HG03175 (cell line): Measurements from ENCODE around the gene DNAJC16.
"Not testable (repeated sequence)": the region's sequence is repeated elsewhere in the genome, so short reads cannot be mapped to it uniquely, and the experiment has no call there.

Experiments
- ATAC-seq: cut with Tn5 transposase; IDR thresholded peaks from one replicate; pipeline ENCODE4 v1.9.1; 2021; ENCODE audit warnings: mild to moderate bottlenecking, moderate library complexity; ENCODE audit not compliant: unreplicated experiment

Gene DNAJC16

DNA sequence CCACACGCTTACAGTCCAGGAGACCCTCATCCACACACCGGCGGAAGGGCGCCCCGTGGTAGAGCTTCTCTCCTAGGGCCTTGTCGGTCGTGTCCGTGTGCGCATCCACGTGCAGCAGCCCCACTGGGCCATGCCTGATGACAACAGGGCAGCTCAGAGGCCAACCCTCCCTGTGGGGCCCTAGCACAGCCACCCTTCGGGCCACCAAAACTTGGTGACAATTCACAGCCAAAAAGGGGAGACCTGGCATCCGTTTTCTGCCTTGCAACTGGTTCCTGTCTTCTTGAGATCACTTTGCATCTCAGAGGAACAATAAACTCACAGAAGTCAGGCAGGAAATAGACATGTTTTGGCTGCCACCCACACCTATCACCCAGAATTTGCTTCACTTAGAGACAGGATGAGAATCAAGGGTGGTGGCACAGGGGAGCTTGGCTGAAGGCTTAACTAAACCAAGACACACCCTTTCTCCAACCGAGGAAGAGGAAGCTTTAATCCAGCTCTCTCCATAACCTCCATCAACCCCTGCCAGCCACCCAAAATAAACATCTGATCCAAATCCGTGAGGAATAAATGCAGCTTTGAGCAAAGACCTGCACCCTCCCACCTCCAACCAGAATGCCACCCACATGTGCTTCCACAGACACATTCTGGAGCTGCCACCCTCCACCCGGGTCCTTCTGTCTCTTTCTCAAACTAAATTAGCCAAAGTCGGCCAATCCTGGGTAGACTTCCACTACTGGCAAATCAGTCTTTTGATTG is 52.5 kb downstream of the DNAJC16 start:
- ATAC-seq: no peak

- no peak for ATAC-seq
Measured at GRCh38 chr1:15579683-15580047, 53.0 kb downstream of the DNAJC16 start.

- ATAC-seq: no peak
Measured at GRCh38 chr1:15583016-15583706, 56.5 kb downstream of the DNAJC16 start.

DNA sequence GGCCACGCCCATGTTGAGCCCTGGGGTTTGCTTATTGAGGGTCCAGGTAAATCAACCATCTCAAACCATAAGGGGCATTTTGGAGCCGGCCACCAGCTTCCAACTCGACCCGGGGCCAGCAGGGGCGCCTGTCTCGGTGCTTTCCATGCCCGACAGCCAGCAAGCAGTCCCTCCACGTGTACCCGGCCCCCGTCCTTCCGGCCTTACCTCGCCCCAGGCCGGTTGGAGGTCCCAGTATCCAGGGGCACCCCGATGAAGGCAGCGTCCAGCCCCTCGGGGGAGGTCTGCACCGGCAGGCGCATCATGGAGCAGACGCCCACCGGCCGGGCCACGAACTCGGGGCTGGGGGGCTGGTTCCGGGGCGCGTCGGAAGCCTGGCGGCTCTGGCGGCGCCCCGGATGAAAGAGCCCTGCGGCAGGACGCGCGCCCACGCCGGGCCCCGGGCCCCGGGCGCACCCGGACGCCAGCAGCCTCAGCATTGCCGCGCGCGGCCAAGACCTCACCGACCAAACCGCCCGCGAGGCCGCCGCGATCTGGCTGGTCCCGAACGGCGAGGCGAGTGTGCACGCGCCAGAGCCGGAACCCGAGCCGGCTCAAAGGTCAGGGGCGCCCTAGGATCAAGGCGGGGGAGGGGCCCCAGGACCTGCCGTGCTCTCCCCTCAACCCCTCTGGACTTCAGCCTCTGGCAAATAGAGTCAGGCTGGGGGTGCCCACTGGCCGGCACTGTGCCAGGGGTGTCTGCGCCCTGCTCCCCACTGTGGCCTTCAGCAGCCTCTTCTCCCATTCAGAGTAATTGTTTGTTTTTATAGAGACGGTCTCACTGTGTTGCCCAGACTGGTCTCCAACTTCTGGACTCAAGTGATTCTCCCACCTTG is 58.1 kb downstream of the DNAJC16 start, which contains the start of gene AGMAT:
Gene AGMAT (minus strand): TSS at position 563 of the 875 bp plus-strand sequence. CDS start 84 bp downstream, at position 479.
- peak; percentile 63 for ATAC-seq

- ATAC-seq: no peak
Measured at GRCh38 chr1:15592285-15592684, 65.6 kb downstream of the DNAJC16 start.

GRCh38 chr1:15595809-15596617 is 69.4 kb downstream of the DNAJC16 start:
- peak; percentile 64 for ATAC-seq

GRCh38 chr1:15598436-15598835 is 71.8 kb downstream of the DNAJC16 start:
- ATAC-seq: no peak

- ATAC-seq: peak; percentile 95
Measured at GRCh38 chr1:15603050-15603965, 76.7 kb downstream of the DNAJC16 start.

DNA sequence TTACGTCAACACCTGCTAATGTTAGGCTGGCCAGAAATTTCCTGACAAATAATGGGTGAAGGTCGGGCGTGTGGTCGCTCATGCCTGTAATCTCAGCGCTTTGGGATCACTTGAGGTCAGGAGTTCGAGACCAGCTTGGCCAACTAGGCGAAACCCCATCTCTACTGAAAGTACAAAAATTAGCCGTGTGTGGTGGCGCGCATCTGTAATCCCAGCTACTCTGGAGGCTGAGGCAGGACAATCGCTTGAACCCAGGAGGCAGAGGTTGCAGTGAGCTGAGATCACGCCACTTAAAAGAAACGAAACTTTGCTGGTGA is 77.3 kb downstream of the DNAJC16 start:
- not testable (repeated sequence) for ATAC-seq

GRCh38 chr1:15604400-15604799 is 77.8 kb downstream of the DNAJC16 start:
- not testable (repeated sequence) for ATAC-seq

- no peak for ATAC-seq
Measured at GRCh38 chr1:15605398-15606383, 79.0 kb downstream of the DNAJC16 start.

DNA sequence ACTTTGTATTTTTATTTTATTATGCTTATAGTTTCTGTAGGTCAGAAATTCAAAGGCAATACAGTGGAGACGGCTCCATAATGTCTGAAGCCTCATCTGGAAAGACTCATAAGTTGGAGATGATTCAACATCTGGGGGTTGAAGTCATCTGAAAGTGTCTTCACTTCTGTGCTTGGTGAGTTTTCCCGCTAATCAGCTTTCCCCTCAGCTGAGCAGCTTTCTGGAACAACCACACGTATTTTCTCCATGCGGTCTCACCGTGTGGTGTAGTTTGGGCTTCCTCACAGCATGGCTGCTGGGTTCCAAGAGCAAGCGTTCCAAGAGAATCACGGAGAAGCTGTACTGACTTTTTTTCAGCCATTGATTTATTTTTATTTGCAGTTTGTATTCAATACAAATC is 83.0 kb downstream of the DNAJC16 start:
- no peak for ATAC-seq

DNA sequence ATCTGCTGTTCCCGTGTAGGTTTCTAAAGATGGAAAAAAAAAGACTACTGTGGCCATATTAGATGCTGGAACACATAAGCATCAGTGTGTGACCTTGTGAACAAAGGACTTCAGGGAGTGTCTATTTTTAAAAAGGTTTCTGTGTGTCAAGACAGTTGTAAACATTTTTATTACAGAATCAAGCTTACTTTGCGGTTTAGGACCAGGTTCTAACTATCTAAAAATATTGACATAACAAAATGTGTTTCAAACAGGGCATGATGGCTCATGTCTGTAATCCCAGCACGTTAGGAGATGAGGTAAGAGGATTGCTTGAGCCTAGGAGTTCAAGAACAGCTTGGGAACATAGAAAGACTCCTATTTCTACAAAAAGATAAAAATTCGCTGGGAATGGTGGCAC is 83.5 kb downstream of the DNAJC16 start:
- ATAC-seq: no peak

DNA sequence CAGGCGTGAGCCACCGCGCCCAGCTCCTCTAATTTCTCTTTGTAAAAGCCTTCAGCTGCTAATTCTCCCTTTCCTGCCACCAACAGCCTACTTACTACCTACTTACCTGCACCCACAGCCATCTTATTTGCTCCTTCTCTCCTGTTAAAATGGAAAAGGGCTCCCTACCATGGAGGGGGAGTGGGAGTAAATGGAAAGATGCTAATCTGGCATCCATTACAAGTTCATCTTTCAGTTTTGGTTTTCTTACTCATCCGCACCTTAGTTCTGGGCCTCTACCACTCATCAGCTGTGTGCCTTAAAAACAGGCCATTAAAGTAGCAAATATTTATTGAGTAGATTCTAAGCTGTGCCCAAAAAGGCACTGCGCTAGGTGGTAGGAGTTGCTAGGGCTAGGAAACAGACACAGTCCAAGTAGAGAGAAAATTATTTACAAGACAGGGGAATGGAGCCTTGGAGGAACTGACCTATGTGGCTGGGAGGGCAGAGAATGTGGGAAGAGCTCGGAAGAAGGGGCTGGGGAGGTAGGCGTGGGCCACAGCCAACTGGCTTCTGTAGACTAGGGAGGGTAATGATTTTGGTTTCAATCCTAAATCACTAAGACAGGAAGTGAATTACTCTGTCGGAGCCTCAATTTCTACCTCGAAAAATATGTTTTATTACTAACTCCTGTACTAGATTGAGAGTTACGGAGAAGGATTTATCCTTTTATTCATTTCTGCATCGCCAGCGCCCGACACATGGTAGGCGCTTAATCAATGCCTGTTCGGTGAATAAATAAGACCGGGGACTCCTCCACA is 89.9 kb downstream of the DNAJC16 start:
- ATAC-seq: peak; percentile 17

GRCh38 chr1:15617173-15618076 is 90.8 kb downstream of the DNAJC16 start, which contains the start of gene DDI2:
Gene DDI2, plus strand, starts transcription at chr1:15617458. Its CDS starts 213 bp downstream, at chr1:15617671.
- ATAC-seq: peak; percentile 61

DNA sequence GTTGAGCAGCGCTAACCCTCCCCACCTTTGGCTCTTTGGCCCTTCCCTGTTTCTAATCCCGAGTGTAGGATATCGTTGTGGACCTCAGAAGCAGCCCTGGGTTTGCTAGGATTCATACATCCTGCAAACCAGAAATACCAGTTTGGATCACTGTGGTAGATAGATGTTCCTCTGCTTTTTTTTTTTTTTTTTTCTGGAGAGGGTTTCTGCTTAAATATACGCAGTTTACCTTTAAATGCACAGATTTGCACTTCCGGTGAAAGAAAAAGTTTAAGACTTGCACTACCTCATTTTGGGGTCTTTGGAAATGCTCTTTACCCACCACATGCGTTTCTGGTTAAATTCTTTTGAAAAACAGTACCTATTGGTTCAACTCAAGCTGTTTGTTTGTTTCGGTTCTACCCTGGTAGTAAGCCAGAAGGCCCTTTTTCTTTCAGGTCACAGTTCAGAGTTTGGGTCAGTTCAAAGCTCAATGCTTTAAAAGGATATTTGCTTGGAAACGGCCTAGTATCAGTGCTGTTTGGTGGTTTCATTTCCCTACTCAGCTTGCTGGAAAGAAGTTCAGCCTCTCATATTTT is 91.5 kb downstream of the DNAJC16 start:
- peak; percentile 46 for ATAC-seq
